GM19351 (cell line): ENCODE measurements around the gene SLC25A22.
A peak's percentile ranks its signal among the peaks of the same experiment; 100 is the strongest.

ENCODE experiments used
- ATAC-seq: cut with Tn5 transposase; IDR thresholded peaks from one replicate; pipeline ENCODE4 v1.9.1; 2021; ENCODE audit warnings: mild to moderate bottlenecking, moderate library complexity; ENCODE audit not compliant: unreplicated experiment

The SLC25A22 gene

GRCh38 chr11:823441-824291 is 25.6 kb upstream of the SLC25A22 start:
- ATAC-seq, result no peak

- ATAC-seq, result no peak
Measured at GRCh38 chr11:821512-822371, 23.7 kb upstream of the SLC25A22 start.

GRCh38 chr11:820655-821511 is 22.8 kb upstream of the SLC25A22 start:
- ATAC-seq, result no peak

- peak; percentile 68 for ATAC-seq
Measured at GRCh38 chr11:819943-820649, 22.0 kb upstream of the SLC25A22 start.

DNA sequence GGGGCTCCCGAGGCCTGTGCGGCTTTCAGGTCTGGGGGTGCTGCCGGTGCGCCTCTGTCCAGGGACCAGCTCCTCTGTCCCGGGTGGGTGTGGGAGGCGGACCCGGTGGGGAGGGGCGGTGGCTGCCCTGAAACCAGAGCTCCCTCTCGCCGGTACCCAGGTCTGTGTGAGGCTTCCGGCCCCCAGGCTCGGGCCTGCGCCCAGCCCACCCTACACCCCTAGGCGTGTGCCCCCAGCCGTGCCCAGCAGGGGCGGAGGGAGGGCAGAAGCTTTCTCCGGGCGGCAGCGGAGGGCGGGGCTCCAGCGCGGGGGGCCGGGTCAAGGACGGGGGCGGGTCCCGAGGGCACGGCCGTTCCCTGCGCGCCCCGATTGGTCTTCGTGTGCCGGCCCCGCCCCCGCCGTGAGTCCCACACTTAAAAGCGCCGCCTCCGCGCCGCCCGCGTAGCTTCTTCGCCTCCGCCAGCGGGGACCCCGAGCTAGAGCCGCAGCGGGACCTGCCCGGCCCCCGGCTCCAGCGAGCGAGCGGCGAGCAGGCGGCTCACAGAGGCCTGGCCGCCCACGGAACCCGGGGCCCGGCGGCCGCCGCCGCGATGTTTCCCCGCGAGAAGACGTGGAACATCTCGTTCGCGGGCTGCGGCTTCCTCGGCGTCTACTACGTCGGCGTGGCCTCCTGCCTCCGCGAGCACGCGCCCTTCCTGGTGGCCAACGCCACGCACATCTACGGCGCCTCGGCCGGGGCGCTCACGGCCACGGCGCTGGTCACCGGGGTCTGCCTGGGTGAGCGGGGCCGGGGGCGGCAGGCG is 21.2 kb upstream of the SLC25A22 start:
- peak; percentile 70 for ATAC-seq

DNA sequence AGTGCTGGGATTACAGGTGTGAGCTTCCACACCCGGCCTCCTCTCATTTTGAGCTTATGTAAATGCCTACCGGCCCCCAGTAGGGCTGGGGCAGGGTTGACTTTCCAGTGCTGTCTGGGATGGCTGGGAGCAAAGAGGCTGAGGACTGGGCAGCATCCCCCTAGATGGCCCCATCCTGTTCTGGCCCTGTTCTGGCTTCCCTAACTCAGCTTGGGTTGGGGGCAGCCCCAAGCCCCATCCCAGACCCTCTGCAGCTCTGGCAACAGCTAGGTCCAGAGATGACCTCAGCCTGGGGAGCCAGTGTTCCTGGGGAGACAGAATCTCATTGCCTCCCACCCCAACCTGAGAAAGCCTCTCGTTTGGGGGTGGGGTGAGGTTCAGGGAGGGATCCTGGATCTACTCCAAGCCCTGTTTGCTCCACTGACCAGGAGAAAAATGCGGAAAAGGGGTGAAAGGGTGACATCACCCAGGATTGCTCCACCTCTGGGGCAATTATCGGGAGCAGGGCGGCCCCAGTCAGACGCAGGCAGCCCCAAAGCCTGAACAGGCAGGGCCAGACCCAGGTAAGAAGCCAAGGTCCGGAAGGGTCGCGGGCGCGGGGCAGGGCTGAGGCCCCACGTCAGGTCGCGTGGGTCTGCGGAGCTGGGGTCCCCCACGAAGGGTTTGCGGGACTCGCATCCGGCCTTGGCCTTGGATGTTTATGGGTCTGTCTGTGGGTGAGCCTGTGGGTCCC is 20.5 kb upstream of the SLC25A22 start, which contains the start of gene PNPLA2:
PNPLA2 (plus strand) TSS at position 519 of the 733 bp plus-strand sequence. CDS start 805 bp downstream, outside the sequence.
- ATAC-seq, result no peak

- no peak for ATAC-seq
Measured at GRCh38 chr11:816433-816779, 18.3 kb upstream of the SLC25A22 start.

DNA sequence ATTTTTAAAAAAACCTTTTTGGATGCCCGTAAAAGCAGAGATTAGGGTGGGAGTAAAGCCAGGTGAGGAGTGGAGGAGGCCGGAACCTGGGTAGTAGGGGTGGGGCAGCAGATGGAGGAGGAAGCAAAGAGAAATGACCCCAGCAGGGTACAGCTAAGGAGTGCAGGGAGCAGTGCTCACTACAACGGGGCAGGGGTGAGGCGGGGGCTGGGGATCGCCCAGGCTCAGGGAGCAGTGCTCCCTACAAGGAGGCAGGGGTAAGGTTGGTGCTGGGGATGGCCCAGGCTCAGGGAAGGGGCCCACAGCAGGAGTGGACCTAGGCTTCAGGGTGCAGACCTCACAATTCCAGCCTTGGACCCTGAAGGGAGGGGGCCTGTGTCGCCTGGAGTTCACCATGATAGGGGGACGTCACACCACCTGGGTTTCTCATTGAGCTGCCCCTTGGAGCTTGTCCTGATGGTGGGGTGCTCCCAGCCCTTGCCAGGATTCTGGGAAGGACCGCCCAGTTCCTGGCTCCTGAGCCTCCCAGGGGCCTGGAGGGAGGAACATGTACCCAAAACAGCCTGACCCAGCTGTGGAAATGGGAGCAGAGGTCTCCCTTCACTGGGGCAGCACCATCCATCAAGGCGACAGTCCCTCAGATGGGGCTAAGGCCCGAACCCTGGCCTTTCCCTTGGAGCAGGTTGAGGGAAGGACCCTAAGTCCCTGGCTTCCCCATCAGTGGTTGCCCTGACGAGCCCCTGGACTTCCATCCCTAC is 17.8 kb upstream of the SLC25A22 start:
- no peak for ATAC-seq

DNA sequence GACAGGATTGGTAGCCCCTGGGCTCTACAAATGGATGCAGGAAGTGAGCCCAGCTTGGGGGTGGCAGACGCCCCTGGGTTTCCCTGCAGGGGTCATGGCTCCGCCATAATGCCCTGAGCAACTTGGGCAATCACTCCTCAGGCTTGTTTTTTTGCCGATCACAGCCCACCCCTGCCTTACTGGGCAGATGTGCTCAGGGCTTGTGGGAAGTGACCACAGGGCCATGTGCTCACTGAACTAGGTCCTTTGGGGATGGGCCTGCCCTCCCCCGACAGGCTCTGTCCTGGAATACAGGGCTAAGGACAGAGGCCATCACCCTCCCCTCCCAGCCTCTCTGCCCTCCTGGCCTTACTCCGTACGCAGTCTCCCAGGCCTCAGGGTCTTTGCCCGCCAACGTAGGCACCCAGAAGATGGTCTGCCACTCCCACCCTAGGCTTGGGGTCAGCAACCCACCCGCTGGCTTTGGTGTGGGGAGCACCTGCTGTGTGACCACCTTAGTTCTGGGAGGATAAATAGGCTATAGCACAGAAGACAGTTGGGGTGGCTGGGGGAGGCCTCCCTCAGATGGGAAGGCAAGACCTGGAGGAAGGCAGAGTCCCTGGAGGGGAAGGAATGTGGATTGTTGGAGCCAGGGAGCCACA is 15.5 kb upstream of the SLC25A22 start:
- no peak for ATAC-seq

- no peak for ATAC-seq
Measured at GRCh38 chr11:813072-813455, 15.0 kb upstream of the SLC25A22 start.

DNA sequence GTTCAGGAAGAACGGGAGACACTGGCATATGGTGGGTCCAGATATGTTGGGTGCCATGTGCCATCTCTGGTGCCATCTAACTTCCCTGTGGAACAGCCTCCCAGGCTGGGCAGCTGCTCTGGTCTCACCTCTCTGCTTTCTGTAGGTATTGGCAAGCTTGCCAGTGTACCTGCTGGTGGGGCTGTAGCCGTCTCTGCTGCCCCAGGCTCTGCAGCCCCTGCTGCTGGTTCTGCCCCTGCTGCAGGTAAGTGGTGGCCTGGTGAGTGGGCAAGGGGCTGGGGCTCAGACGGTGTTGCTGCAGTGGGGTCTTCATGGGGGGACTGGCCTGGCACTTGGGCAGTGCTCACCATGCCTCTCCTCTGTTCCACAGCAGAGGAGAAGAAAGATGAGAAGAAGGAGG is 14.3 kb upstream of the SLC25A22 start:
- no peak for ATAC-seq

DNA sequence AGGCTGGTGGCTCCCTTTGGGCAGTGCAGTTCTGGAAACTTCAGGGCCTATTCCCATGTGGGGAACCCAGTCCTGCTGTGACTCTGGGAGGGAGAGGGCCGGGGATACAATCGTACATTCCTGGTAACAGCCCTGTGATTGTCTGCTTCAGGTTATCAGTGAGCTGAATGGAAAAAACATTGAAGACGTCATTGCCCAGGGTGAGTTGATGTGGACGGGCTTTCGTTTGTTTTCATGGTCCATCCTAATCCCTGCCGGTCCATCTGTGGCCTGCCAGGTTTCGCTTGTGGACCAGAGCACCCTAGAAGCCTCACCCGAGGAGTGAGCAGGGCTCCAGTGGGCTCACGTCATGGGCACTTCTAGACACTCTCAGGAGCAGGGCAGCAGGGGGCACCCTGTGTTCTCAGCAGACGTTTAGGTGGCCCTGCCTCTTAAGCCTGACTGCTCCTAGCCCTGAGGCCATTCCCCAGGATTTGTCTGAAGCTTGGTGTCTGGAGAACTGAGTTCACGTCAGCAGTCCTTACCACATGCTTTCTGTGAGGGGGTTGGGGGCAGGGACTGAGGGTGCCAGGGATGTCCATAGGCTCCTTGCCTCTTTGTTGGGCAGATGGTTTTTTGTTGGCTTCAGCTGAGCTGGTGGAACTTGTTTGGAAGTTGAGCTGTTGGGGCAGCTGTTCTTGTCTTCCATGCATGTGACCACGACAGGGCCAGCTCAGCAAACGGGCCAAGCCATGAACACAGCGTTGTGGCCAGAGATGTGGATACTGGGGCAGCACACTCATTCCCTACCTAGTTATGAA is 13.6 kb upstream of the SLC25A22 start:
- no peak for ATAC-seq

DNA sequence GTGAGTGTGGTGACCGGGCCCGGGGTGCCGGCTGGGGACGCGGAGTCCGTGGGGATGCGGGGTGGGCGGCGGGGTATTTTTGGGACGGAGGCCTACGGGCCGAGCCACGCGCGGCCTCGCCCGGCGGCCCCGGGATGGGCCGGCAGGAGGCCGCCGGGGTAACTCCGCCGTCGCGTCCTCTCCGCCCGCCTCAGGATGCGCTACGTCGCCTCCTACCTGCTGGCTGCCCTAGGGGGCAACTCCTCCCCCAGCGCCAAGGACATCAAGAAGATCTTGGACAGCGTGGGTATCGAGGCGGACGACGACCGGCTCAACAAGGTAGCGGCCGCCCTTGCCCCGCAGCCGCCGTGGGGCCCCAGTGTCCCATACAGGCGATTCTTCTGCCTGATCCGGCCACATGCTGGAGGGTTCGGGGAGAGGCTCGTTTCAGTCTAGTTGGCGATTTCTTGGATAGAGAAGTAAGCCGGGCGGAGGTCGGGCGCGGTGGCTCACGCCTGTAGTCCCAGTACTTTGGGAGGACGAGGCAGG is 12.0 kb upstream of the SLC25A22 start:
- ATAC-seq, result peak; percentile 4

GRCh38 chr11:809287-810039 is 11.4 kb upstream of the SLC25A22 start, which contains the start of gene RPLP2:
RPLP2 (plus strand) TSS chr11:809967; CDS start chr11:810235, 268 bp downstream.
- ATAC-seq, result peak; percentile 72

DNA sequence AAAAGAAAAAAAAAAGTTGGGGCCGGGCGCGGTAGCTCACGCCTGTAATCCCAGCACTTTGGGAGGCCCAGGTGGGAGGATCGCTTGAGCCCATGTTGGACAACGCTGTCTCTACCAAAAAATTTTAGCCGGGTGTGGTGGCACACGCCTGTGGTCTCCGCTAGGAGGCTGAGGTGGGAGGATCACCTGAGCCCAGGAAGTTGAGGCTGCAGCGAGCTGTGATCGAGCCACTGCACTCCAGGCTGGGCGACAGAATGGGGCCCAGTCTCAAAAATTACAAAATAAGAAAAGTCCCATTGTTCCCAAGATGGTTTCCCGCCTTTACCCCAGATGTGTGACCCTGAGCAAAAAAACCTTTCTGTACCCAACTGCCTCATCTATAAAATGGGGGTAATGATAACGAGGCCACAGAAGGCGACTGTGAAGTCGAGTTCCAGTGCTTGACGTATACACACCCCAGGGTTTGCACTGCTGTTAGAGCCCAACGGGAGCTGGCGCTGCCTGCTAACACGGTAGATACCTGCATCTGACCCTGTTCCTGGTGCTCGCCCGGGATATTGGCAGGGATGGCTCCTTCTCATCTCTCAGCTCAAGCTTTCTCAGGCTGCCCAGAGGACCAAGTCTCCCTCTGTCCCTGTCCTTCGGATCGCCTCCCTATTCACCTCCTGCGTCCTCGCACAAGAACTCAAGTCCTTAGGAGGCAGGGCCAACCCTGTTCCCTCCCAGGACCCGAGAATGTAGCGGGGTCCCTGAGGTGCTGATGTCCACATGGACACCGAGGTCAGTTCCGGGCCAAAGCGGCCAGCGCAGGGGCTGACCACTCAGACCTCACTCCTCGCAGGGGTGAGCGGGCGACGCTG is 10.6 kb upstream of the SLC25A22 start:
- ATAC-seq, result no peak
